SK-N-MC (cell line): ENCODE data around the gene RELN.

Source experiments
- DNase-seq: peaks from one replicate; pipeline ENCODE4 v3.0.0-alpha.2; 2011; ENCODE audit warnings: low read depth, low spot score
- H3K27ac ChIP-seq: fragments of 200-600 bp; sonication (generic); 2 replicates; pipeline ENCODE4 v1.5.1; 2016; ENCODE audit warnings: mixed run types
- H3K36me3 ChIP-seq: fragments of 200-600 bp; sonication (generic); 2 replicates; pipeline ENCODE4 v1.6.1; 2017; ENCODE audit warnings: antibody characterized with exemption, low read length, mixed read lengths; ENCODE audit not compliant: insufficient read depth
- H3K4me3 ChIP-seq: fragments of 200-600 bp; sonication (generic); 2 replicates; pipeline ENCODE4 v1.5.1; 2016
- H3K9ac ChIP-seq: fragments of 200-600 bp; sonication (generic); 2 replicates; pipeline ENCODE4 v1.8.0; 2017; ENCODE audit warnings: mixed run types, mixed read lengths; ENCODE audit not compliant: insufficient read length
- H3K9me3 ChIP-seq: fragments of 200-600 bp; sonication (generic); 2 replicates; pipeline ENCODE4 v1.6.1; 2017; ENCODE audit warnings: low read depth, mild to moderate bottlenecking, antibody characterized with exemption, low read length, moderate library complexity, mixed read lengths
- EZH2 ChIP-seq: fragments of 200-600 bp; sonication (generic); IDR thresholded peaks from one replicate; pipeline ENCODE4 v1.6.1; 2017; ENCODE audit warnings: antibody characterized with exemption
- FOXP2 ChIP-seq: optimal IDR thresholded peaks from 2 replicates; pipeline ENCODE3; 2011; ENCODE audit warnings: mild to moderate bottlenecking, moderate library complexity; ENCODE audit not compliant: insufficient read depth; ENCODE audit errors: extremely low read length, control extremely low read depth
- POLR2AphosphoS5 ChIP-seq: IDR thresholded peaks from 2 replicates; pipeline ENCODE4 v1.6.1; 2012; ENCODE audit warnings: mild to moderate bottlenecking, low read depth, low read length, borderline replicate concordance

The RELN gene

GRCh38 chr7:103962070-103962469, 27.4 kb downstream of the RELN start:
- no peaks in the 10 kb centered on the region for H3K36me3 ChIP-seq
- no peak overlapping the region for H3K9ac ChIP-seq
- no peak overlapping the region for H3K27ac ChIP-seq
- TF ChIP-seq POLR2AphosphoS5, result no peak
- no peak for TF ChIP-seq EZH2
- no peak for TF ChIP-seq FOXP2
- H3K4me3 ChIP-seq, result no peak overlapping the region
- no peaks in the 10 kb centered on the region for H3K9me3 ChIP-seq
- no peak for DNase-seq

GRCh38 chr7:103958284-103958818, 31.1 kb downstream of the RELN start:
- no peak for DNase-seq
- Histone ChIP-seq H3K4me3 (no peak overlapping the region), H3K36me3 (no peaks in the 10 kb centered on the region), H3K9me3 (no peaks in the 10 kb centered on the region), H3K27ac (no peak overlapping the region), H3K9ac (no peak overlapping the region)
- no peak for TF ChIP-seq FOXP2
- no peak for TF ChIP-seq EZH2
- TF ChIP-seq POLR2AphosphoS5, result no peak

GRCh38 chr7:103955985-103956384, 33.5 kb downstream of the RELN start:
- no peak overlapping the region for H3K4me3 ChIP-seq
- H3K9me3 ChIP-seq, result no peaks in the 10 kb centered on the region
- no peak overlapping the region for H3K27ac ChIP-seq
- H3K9ac ChIP-seq, result no peak overlapping the region
- no peaks in the 10 kb centered on the region for H3K36me3 ChIP-seq
- TF ChIP-seq FOXP2 (no peak), EZH2 (no peak), POLR2AphosphoS5 (no peak)
- DNase-seq, result no peak

GRCh38 chr7:103952408-103952807, 37.0 kb downstream of the RELN start:
- no peak overlapping the region for H3K4me3 ChIP-seq
- H3K36me3 ChIP-seq, result no peaks in the 10 kb centered on the region
- TF ChIP-seq EZH2 (no peak), FOXP2 (no peak), POLR2AphosphoS5 (no peak)
- DNase-seq, result no peak
- H3K9ac ChIP-seq, result no peak overlapping the region
- H3K9me3 ChIP-seq, result no peaks in the 10 kb centered on the region
- no peak overlapping the region for H3K27ac ChIP-seq

GRCh38 chr7:103951311-103951710, 38.1 kb downstream of the RELN start:
- H3K27ac ChIP-seq, result no peak overlapping the region
- H3K4me3 ChIP-seq, result no peak overlapping the region
- DNase-seq, result no peak
- H3K9ac ChIP-seq, result no peak overlapping the region
- no peaks in the 10 kb centered on the region for H3K36me3 ChIP-seq
- no peaks in the 10 kb centered on the region for H3K9me3 ChIP-seq
- TF ChIP-seq EZH2, result no peak
- TF ChIP-seq FOXP2, result no peak
- TF ChIP-seq POLR2AphosphoS5, result no peak

GRCh38 chr7:103949374-103949773, 40.1 kb downstream of the RELN start:
- Histone ChIP-seq H3K9me3 (no peaks in the 10 kb centered on the region), H3K27ac (no peak overlapping the region), H3K36me3 (no peaks in the 10 kb centered on the region), H3K4me3 (no peak overlapping the region), H3K9ac (no peak overlapping the region)
- TF ChIP-seq POLR2AphosphoS5 (no peak), FOXP2 (no peak), EZH2 (no peak)
- DNase-seq, result no peak

- Histone ChIP-seq H3K36me3 (no peaks in the 10 kb centered on the region), H3K4me3 (no peak overlapping the region), H3K9ac (no peak overlapping the region), H3K9me3 (no peaks in the 10 kb centered on the region), H3K27ac (no peak overlapping the region)
- no peak for TF ChIP-seq POLR2AphosphoS5
- no peak for TF ChIP-seq FOXP2
- TF ChIP-seq EZH2, result no peak
- DNase-seq, result no peak
These were observed 42.3 kb downstream of the RELN start for GRCh38 chr7:103947026-103947655.

- no peak overlapping the region for H3K9ac ChIP-seq
- no peak for TF ChIP-seq FOXP2
- no peak for TF ChIP-seq EZH2
- no peak for TF ChIP-seq POLR2AphosphoS5
- no peak overlapping the region for H3K27ac ChIP-seq
- H3K36me3 ChIP-seq, result no peaks in the 10 kb centered on the region
- DNase-seq, result no peak
- no peak overlapping the region for H3K4me3 ChIP-seq
- no peaks in the 10 kb centered on the region for H3K9me3 ChIP-seq
These were observed 45.1 kb downstream of the RELN start for GRCh38 chr7:103944230-103944900.

- Histone ChIP-seq H3K27ac (no peak overlapping the region), H3K4me3 (no peak overlapping the region), H3K36me3 (no peaks in the 10 kb centered on the region), H3K9me3 (no peaks in the 10 kb centered on the region), H3K9ac (no peak overlapping the region)
- no peak for DNase-seq
- no peak for TF ChIP-seq FOXP2
- TF ChIP-seq POLR2AphosphoS5, result no peak
- TF ChIP-seq EZH2, result no peak
These were observed 47.5 kb downstream of the RELN start for GRCh38 chr7:103941976-103942375.
